T-helper 2 cell (primary cell): Measurements from ENCODE around the gene TCN2.
A peak's percentile ranks its signal among the peaks of the same experiment; 100 is the strongest.
"Not testable (repeated sequence)": the region's sequence is repeated elsewhere in the genome, so short reads cannot be mapped to it uniquely, and the experiment has no call there.

Experiments used
- DNase-seq, 5 experiments: peaks; one replicate each; pipeline versions ENCODE4 v3.0.0 to v3.0.0-alpha.2; 2012 to 2022

Gene TCN2

DNA sequence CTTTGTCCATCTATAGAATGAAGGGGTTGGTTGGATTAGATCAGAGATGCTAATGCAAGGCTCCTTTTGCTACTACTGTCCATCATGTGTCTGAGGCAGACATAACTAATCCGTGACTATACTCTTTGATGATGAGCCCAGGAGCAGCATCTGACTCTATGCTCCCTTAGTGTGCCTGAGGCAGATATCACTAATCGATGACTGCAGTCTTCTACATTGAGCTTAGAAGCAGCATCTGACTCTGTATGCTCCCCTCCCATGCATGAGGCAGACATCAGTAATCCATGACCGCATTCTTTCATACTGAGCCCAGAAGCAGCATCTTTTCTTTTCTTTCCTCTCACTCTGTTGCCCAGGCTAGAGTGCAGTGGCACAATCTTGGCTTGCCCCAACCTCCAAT, 4.2 kb downstream of the TCN2 start:
- DNase-seq = no peak

DNA sequence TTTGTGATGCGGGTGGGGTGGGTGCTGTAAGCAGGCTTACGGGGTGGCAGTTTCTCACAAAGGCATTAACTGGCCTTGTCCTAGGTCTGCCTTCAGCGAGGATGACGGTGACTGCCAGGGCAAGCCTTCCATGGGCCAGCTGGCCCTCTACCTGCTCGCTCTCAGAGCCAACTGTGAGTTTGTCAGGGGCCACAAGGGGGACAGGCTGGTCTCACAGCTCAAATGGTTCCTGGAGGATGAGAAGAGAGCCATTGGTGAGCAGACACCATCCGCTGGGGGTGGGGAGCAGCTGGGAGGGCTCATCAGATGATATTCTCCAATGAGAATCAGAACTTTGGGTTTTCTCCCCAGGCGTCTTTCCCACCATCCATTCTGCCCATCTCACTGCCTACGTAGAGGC, 5.8 kb downstream of the TCN2 start:
- DNase-seq = no peak

DNA sequence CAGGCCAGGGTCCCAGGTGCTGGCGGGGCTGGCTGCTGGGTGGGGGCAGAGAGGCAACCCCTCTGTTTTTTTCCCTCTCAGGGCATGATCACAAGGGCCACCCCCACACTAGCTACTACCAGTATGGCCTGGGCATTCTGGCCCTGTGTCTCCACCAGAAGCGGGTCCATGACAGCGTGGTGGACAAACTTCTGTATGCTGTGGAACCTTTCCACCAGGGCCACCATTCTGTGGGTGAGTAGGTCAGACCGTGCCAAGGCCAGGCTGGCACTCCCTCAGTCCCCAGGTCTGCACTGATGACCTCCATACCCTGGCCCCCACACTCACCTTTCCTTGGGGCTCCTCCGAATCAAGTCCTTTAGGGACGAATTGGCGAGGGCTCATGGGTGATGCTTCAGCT, 7.3 kb downstream of the TCN2 start:
- DNase-seq = no peak

DNA sequence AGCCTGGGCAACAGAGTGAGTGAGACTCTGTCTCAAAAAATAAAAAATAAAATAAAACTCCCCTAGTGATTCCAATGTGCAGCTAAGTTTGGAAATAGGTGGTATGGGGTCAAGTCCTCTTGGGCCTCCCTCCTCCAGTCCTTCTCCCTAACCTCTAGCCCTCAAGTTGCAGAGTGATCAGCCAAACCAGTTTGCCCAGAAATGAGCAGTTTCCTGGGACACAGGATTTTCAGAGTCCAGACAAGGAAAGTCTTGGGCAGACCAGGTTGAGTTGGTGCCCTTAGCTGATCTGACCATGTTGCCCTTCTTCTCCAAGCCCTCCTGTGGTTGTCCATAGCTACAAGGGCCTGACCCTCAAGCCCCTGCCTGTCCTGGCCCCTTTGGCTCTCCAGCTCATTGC, 7.9 kb downstream of the TCN2 start:
- no peak for DNase-seq

DNA sequence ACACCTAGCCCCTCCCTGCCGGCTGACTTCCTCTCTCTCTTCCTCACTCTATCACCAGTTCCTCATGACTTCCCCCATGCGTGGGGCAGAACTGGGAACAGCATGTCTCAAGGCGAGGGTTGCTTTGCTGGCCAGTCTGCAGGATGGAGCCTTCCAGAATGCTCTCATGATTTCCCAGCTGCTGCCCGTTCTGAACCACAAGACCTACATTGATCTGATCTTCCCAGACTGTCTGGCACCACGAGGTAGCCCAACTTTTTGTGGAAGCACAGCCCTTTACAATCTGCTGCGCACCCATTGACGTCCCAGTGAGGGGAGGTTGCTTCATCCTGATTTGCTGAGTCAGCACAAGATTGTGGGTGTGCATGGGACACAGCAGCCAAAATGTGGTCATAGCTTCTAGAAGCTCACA, 8.6 kb downstream of the TCN2 start:
- no peak for DNase-seq

DNA sequence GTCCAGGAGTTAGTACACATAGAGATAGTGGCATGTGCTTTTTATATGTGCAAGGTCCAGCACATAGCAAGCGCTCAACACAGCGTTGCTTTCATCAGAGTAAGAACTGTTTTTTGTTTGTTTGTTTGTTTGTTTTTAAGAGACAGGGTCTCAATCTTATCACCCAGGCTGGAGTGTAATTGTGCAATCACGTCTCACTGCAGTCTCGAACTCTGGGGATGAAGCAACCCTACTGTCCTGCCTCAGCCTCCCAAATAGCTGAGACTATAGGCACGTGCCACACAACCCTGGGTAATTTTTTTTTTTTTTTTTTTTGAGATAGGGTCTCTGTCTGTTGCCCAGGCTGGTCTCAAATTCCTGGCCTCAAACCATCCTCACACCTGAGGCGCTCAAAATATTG, 10.8 kb downstream of the TCN2 start:
- no peak for DNase-seq

DNA sequence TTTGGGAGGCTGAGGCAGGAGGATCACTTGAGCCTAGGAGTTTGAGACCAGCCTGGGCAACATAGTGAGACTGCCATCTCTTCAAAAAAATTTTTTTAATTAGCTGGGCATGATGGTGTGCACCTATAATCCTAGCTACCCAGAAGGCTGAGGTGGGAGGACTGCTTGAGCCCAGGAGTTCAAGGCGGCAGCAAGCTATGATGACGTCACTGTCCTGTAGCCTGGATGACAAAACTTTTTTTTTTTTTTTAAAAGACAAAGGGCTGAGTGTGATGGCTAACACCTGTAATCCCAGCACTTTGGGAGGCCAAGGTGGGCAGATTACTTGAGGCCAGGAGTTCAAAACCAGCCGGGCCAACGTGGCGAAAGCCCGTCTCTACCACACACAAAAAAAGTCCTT, 12.9 kb downstream of the TCN2 start:
- not testable (repeated sequence) for DNase-seq

DNA sequence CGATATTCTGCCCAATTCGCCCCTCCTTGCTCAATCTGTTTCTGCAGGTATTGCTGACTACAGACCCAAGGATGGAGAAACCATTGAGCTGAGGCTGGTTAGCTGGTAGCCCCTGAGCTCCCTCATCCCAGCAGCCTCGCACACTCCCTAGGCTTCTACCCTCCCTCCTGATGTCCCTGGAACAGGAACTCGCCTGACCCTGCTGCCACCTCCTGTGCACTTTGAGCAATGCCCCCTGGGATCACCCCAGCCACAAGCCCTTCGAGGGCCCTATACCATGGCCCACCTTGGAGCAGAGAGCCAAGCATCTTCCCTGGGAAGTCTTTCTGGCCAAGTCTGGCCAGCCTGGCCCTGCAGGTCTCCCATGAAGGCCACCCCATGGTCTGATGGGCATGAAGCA, 19.4 kb downstream of the TCN2 start:
- DNase-seq = no peak

DNA sequence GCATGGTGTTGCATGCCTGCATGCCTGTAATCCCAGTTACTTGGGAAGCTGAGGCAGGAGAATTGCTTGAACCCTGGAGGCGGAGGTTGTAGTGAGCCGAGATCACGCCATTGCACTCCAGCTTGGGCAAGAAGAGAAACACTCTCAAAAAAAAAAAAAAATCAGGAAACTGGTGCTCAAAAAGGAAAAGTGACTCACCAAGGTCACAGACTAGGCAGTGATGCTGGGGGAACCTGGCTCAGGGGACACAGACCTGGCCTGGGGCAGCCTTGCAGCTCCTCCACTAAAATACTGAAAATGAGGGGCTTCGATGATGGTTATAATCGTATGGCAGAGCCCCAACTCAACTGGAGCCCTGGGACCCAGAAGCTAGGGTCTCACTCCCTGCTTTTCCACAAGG, 20.5 kb downstream of the TCN2 start:
- no peak for DNase-seq

DNA sequence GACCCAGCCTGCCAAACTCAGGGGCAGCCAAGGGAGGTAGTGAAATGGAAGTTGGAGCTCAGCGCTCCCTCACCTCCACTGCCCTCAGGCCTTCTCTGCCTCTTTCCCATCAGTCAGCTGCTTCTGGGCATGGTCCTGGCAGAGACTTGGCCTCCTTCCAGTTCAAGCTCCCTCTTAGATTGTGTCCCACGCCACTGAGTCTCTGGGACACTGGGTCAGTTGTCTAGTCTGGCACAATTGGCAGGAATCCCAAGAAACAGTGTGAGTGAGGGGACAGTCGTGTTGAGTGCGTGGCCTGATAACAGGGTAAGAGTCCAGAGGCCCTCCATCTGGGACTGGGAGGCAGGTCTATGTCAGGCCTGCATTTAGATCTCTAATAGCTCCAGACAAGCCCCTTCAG, 21.5 kb downstream of the TCN2 start:
- DNase-seq = no peak

DNA sequence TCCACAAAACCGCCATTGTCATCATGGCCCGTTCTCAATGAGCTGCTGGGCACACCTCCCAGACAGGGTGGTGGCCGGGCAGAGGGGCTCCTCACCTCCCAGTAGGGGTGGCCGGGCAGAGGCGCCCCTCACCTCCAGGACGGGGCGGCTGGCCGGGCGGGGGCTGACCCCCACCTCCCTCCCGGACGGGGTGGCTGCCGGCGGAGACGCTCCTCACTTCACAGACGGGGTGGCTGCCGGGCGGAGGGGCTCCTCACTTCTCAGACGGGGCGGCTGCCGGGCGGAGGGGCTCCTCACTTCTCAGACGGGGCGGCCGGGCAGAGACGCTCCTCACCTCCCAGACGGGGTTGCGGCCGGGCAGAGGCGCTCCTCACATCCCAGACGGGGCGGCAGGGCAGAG, 24.5 kb downstream of the TCN2 start:
- DNase-seq = not testable (repeated sequence)

DNA sequence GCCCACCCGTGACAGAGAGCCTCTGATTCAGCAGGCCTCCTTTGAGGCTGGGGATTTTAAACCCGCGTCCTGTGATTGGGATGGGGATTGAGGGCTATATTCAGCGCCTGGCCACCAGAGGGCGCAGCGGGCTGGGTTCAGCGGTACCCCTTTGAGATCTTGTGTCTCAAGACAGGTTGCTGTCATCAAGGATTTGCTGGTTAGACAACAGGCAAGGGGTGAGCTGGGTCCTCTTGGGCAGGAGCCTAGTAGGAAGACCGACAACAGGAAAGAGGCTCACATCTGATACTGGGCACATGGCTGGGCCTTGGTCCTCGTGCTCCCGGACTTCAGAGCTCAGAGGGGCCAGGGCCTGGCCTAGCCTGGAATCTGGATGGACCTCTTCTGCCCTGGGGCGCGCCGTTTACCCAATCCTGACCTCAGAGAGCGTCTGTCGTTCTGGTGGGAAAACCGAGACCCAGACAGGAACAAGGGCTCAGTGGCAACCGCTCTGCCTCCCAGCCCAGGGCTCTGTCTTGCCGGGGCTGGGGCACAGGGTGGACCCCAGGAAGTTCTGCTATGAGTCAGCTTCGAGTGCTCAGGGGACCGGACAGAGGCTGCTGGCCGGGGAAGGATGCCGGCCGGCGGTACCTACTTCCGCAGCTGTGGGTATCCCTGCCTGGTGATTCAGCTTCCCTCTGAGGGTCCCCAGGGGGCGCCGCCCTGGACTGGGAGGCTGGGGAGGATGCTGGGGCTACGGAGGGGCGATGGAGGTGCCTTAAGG, 27.7 kb downstream of the TCN2 start:
- peak; percentile 78 to 89 (median 86) for DNase-seq

DNA sequence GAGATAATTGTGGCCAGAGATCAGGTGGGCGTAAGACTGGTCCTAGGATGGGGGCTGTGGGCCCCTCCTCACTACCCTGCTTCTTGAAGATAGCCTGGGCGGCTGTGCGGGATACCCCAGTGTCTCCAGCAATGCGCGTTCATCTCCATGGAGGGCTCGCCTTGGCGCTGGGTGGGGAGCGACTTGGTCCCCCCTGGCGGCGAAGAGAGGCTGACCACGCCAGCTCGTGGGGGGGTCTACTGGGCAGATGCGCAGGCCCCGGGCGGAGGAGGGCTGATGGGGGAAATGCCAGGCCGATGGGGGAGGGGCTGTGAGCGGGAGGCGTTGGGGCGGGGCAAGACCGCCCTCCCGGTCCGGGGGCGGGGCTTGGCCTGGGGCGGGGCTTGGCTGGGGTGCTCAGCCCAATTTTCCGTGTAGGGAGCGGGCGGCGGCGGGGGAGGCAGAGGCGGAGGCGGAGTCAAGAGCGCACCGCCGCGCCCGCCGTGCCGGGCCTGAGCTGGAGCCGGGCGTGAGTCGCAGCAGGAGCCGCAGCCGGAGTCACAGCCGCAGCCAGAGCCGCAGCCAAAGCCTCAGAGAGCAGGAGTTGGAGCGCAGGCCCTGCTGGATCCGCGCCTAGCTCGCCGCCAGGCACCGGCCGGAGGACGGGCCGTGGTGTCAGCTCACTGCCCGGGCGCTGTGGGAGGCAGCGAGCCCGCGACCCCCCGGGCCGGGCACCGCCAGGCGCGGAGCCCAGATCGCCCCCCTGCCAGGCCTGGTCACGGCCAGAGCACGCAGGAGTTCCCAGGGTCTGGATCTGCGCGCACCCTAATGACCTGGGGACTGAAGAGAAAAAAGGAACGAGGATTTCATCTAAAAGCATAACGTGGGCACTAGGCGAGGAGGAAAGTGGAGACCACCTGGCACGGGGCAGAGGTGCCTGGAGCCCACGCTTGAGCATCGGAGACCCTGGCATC, 28.6 kb downstream of the TCN2 start, which contains the start of gene SLC35E4:
Gene SLC35E4, plus strand, starts transcription at position 509 of the 953 bp plus-strand sequence. CDS start 670 bp downstream, outside the sequence.
- DNase-seq = peak; percentile 90 to 97 (median 92)

DNA sequence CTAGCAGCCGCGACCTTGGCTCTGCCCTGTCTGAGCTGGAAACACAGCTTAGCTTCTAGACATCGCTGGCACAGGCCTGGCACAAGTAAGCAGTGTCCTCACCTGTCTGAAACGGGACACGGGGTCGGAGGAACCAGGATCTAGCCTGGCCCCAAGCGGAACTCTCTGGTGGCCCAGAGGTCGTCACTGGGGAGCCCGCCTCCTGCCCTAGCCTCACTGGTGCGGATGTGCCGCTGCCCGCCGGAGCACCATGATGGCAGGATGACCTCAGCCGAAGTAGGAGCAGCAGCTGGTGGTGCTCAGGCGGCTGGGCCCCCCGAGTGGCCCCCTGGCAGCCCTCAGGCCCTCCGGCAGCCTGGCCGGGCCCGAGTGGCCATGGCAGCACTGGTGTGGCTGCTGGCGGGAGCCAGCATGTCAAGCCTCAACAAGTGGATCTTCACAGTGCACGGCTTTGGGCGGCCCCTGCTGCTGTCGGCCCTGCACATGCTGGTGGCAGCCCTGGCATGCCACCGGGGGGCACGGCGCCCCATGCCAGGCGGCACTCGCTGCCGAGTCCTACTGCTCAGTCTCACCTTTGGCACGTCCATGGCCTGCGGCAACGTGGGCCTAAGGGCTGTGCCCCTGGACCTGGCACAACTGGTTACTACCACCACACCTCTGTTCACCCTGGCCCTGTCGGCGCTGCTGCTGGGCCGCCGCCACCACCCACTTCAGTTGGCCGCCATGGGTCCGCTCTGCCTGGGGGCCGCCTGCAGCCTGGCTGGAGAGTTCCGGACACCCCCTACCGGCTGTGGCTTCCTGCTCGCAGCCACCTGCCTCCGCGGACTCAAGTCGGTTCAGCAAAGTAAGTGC, 29.5 kb downstream of the TCN2 start:
- peak in 2 of 5 experiments; percentile 2 to 28 for DNase-seq

DNA sequence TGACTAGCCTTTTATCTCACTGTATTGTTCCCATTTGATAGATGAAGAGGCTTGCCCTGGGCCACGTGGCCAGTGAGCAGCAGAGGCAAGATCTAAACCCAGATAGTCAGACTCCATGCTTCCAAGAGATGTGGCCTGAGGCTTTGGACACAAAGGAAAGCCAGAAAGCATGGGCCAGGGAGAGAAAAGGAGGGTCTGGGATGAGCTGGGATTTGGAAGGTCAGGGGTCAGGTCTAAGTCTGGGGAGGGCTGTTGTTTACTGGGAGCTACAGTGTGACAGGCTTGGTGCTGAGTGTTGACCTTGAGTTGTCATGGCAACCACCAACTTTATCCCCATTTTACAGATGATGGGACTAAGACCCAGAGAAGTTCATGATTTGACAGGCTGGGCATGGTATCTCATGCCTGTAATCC, 30.7 kb downstream of the TCN2 start:
- DNase-seq = peak in 1 of 5 experiments; percentile 19

DNA sequence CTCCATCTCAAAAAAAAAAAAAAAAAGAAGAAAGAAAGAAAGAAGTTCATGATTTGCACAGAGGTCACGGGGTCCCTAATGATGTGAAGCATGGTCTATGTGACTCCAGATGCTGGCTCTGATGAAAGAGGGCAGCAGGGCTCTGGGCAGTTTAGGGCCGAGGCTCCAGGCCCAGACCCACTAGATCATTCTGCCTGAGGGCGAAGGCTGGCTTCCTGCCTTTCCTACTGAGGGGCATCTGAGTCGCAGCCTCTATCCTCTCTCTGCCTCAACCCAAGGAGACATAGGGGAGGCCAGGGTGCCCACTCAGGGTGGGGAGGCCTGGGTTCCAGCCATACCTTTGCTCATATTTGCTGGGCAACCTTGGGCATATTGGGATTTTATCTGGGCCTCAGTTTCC, 33.4 kb downstream of the TCN2 start:
- DNase-seq = no peak

DNA sequence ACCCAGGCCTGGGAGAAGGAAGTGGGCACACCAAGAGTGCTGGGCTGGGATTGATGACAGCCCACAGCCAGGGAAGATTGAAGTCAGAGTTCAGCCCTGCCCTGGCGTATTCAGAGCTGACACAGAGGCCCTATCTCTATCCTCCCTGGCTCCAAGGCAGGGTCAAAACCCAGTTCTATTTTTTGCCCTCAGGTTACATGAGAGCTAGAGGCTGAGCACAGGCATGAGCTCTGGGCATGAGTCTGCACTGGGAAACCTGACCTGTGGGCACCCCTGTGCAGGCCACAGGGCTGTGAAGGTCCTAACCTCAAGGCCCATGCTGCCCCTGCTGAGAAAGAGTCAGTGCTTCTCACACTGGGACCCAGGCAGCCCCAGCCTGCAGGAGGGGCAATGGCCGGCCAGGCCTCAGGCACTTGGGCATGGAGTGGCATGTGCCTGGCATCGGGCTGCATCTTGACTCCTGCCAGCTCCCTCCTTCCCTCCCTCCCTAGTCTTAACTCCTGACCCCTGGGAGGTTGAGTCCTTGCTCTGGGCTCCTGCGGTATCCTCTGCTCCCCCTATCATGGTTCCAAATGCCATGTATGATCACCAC, 34.0 kb downstream of the TCN2 start:
- no peak for DNase-seq

DNA sequence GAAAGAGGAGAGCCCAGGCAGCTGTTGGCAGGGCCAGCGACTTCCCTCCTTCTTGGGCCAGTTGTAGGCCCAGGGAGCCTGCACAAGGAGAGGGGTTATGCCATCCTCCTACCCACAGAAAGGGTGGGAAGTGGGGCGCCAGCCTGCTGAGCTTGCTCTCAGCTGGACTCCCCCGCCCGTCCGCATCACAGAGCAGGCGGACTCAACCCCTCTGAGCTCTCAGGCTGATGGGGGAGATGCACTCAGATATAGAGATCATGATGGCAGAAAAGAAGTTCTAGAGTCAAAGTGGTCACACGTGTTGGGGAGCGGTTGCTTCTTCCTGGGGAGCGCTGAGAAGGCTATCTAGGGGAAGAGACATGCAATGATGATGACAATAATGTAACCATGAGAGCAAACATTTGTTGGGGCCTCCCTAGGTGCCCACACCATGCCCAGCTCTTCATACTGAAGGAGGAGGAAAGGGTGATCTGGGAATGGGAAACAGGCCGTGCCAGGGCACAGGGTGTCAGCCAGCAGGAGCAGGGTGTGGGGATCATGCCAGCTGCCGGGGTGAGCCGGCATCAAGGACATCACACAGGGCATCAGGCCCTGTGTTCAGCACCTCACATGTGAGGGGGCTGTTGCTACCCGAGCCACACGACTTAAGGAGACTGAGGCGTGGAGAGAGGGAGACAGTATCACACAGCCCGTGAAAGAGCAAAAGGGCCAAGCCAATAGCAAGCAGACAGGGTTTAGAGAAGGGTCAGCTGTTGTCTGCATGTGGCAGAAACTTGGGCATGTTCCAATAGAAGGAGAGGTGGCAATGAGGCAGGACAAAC, 36.3 kb downstream of the TCN2 start:
- no peak for DNase-seq

DNA sequence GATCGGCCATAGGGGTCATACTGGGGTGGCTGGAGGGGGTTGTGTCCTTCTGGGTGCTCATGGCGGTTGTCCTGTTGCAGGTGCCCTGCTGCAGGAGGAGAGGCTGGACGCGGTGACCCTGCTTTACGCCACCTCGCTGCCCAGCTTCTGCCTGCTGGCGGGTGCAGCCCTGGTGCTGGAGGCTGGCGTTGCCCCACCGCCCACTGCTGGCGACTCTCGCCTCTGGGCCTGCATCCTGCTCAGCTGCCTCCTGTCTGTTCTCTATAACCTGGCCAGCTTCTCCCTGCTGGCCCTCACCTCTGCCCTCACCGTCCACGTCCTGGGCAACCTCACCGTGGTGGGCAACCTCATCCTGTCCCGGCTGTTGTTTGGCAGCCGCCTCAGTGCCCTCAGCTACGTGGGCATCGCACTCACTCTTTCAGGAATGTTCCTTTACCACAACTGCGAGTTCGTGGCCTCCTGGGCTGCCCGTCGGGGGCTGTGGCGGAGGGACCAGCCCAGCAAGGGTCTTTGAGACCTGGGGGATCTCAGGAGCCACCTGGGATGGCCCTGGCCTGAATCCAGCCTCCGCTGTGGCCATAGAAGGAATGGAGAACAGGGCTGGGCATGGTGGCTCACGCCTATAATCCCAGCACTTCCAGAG, 39.7 kb downstream of the TCN2 start:
- DNase-seq = no peak

DNA sequence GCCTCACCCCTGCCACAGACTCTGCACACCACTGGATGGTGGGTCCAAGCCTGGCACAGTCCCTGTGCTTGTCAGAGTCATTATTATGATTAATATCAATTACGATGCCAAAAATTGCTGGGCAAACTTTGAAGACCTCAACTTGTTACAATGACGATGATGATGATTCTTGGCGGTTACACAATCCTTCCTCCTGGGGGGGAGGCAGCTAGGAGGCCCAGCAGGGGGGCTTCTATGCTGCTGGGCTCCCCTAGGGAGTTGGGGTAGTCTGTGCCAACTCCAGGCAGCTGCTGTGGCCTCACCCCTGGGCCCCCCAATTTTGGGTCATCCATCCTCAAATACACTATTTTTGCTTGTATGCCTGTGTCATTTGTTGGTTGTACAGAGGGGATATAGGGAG, 40.6 kb downstream of the TCN2 start:
- DNase-seq = no peak

DNA sequence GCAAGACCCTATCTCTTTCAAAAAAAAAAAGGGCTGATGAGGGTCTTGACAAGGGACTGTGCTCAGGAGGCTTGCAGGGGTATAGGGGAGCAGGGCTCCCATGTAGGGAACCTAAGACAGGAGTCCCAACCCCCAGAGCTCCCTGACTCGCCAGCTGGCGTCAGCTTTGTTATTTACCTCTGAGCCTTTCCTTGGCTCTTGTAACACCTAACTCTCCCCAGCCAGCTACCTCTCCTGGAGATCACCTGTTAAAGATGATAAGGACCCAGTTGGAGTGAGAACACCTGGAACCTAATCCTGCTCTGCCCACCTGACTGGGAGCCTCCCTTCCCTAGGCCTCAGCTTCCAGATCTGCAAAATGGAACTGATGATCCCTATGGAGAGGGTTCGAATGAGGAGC, 41.9 kb downstream of the TCN2 start:
- DNase-seq = no peak
